ENCODE measurements around the gene SFRP4.

- TF ChIP-seq CTCF (conservative IDR thresholded peaks at IDR 0.05 in 1 of 2, IDR thresholded peaks at IDR 0.05 in 1 of 2; ENCODE audit: extremely low read depth in 1 of 2, insufficient read depth in 1 of 2, low read depth in 1 of 2, low read length in 2 of 2) = no peak
- TF ChIP-seq EZH2 (IDR thresholded peaks at IDR 0.05; ENCODE audit: borderline replicate concordance, low read length) = no peak
Measured at GRCh38 chr7:37930226-37930948, 13.8 kb upstream of the SFRP4 start.
